IPS-18c (cell line): Measurements from ENCODE around the gene RNASEH1.
"Not testable (repeated sequence)": the region's sequence is repeated elsewhere in the genome, so short reads cannot be mapped to it uniquely, and the experiment has no call there.

Experiments
- H3K4me3 ChIP-seq: 2 replicates; pipeline ENCODE4 v1.7.0; 2013; ENCODE audit warnings: low read depth, mild to moderate bottlenecking, low read length, moderate library complexity; ENCODE audit not compliant: insufficient read depth
- H3K9me3 ChIP-seq: one replicate; pipeline ENCODE4 v1.6.1; 2013; ENCODE audit warnings: mild to moderate bottlenecking, low read length, moderate library complexity; ENCODE audit not compliant: control insufficient read depth, insufficient read depth

The RNASEH1 gene

DNA sequence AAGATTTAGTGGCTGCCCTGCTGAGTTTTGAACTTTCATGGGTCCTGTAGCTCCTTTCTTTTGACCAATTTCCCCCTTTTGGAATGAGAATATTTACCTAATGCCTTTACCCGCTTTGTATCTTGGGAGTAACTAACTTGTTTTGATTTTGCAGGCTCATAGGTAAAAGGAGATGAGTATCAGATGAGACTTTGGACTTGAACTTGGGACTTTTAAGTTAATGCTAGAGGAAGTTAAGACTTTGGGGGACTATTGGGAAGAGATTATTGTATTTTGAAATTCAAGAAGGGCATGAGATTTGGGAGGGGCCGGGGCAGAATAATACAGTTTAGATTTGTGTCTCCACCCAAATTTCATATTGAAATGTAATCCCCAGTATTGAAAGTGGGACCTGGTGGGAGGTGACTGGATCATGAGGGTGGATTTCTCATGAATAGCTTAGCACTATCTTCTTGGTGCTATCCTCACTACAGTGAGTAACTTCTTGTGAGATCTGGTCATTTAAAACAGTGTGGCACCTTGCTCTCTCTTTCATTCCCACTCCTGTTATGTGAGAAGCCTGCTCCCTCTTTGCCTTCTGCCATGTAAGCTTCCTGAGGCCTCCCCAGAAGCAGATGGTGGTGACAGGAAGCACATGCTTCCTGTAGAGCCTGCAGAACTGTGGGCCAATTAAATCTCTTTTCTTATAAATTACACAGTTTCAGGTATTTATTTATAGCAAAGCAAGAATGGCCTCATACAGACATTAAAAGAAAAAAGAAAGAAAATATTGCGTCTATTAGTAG, 44.9 kb downstream of the RNASEH1 start:
- Histone ChIP-seq H3K9me3 (peaks cover 2% of the 10 kb centered on the region), H3K4me3 (no peak overlapping the region)

DNA sequence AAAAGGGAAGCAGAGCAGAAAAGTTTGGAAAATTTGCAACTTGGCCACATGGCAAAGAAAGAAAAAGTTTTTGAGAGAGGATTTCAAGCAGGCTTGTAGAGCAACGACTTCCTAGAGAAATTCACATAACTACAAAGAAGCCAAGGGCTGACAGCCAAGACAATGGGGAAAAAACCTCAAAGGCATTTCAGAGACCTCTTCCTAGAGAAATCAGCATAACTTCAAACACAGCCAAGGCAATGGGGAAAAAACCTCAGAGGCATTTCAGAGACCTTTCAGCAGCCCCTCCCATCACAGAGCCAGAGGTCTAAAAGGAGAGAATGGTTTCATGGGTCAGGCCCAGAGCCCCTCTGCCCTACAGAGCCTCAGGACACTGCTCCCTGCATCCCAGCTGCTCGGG, 46.0 kb downstream of the RNASEH1 start:
- Histone ChIP-seq H3K9me3 (peaks cover 2% of the 10 kb centered on the region), H3K4me3 (no peak overlapping the region)

DNA sequence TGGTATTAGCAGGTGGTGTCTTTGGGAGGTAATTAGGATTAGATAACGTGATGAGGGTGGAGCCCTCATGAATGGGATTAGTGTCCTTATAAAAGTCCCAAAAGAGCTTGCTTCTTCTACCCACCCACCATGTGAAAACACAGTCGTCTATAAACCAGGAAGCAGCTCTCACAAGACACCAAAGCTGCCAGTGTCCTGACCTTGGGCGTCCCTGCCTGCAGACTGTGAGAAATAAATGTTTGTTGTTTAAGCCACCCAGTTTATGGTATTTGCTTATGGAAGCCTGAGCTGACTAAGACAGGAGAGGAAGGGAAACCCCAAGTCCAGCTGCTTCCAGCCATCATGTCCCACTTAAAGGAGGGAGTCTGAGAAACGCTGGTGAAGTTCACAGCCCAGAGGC, 52.4 kb downstream of the RNASEH1 start:
- Histone ChIP-seq H3K9me3 (no peaks in the 10 kb centered on the region), H3K4me3 (no peak overlapping the region)

DNA sequence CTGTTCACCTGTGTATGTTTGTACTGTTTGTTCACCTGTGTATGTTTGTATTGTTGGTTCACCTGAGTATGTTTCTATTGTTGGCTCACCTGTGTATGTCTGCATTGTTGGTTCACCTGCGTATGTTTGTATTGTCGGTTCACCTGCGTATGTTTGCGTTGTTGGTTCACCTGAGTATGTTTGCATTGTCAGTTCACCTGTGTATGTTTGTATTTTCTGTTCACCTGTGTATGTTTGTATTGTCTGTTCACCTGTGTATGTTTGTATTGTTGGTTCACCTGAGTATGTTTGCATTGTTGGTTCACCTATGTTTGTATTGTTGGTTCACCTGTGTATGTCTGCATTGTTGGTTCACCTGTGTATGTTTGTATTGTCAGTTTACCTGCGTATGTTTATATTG, 53.4 kb downstream of the RNASEH1 start:
- Histone ChIP-seq H3K9me3 (no peaks in the 10 kb centered on the region), H3K4me3 (no peak overlapping the region)

DNA sequence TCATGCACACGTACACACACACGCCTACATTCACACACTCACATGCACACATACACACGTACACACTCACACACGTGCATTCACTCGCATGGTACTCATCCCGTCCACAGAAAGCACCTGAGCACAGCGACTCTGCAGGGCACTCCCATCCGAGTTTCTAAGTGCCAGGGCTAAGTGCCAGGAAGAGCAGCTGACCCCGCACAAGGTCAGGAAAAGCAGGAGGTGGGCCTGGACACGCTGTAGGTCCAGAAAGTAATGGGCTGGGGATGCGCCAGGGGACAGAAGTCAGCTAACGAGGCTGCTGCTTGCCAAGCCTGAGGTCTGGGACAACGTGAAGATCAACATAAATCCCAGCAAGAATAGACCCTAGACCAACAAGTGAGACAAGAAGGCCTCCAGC, 54.6 kb downstream of the RNASEH1 start:
- no peak overlapping the region for H3K4me3 ChIP-seq
- H3K9me3 ChIP-seq = no peaks in the 10 kb centered on the region

DNA sequence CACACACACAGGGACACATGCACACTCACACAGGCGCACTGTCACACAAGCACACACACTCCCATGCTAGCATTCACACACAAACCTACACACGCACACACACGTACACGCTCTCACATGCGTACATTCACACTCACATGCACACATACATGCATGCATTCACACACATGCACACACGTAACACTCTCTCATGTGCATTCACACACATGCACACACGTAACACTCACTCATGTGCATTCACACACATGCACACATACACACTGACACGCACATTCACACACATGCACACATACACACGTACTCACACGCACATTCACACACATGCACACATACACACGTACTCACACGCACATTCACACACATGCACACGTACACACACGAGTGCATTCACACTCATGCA, 55.1 kb downstream of the RNASEH1 start:
- H3K4me3 ChIP-seq = no peak overlapping the region

DNA sequence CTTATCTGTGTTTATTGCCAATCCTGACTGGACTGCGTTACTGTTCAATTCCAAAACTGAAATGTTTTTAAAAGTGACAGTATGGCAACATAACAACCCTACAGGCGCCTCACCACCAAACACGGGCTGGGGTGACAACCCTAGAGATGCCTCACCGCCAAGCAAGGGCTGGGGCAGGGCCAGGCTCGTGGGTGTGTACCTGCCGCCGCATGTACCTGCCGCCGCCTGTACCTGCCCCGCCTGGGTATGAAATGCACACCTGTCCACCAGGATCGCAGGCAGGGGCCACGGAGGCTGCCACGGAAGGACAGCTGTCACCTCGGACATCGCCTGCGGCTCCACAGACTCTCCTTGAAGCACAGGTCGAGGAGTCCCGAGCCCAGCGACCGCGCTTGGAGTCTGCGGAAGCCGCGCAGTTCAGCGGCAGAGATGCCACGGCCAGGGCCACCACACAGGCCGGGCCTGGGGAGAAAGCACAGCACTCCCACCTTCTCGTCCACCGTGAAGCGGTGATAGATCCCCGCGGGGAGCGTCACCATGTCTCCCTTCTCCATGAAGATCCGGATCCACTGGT, 57.7 kb downstream of the RNASEH1 start:
- Histone ChIP-seq H3K4me3 (no peak overlapping the region), H3K9me3 (no peaks in the 10 kb centered on the region)

More for the DNA sequence above, 55.1 kb downstream of the RNASEH1 start:
- no peaks in the 10 kb centered on the region for H3K9me3 ChIP-seq

DNA sequence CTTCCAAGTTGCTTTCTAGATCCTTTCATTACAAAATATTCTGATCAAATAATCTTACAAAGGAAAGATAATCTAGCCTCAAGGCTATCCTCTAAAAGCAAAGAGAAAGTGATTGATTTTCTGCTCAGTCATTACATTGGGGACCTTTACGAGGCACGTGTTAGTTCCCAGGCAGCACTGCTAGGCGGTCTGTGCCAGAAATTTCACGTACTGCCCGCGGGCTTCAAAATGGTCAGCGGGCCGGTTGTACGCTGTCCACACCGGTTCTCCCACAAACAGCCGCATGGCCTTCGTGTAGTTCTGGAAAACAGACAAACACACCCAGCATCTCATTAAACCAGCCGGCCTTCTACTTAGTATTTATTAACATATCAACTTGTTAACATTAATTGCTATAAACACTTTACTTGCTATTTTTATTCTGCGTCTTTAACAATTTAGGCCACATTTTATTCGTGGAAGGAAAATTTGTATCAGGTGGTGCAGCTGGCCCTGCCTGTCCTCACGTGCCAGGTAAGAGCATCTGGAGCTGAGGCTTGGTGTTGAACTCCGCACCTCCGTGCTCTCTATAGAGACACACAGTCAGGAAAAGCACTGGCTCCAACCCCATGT, 59.2 kb downstream of the RNASEH1 start:
- H3K9me3 ChIP-seq = no peaks in the 10 kb centered on the region
- H3K4me3 ChIP-seq = no peak overlapping the region

DNA sequence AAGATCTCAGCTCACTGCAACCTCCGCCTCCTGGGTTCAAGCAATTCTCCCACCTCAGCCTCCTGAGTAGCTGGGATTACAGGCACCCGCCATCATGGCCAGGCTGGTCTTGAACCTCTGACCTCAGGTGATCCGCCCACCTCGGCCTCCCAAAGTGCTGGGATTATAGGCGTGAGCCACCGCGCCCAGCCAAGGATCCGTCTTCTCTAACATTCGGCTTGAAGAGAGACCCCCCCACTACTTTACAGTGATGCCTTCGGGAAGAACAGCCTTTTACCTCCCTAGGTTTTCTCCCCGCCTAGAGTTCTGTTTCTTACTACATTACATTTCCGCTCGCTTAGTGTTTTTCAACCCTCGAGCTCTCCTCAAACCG, 61.4 kb downstream of the RNASEH1 start:
- not testable (repeated sequence) for H3K9me3 ChIP-seq, H3K4me3 ChIP-seq
